Ascending aorta (tissue), 2 donors: ENCODE data around the gene MAGIX. TPM values are rescaled to one million over a fixed set of nuclear protein-coding genes. Genes with fewer than 3 reads are reported as not detected.
A peak's percentile ranks its signal among the peaks of the same experiment; 100 is the strongest.
"Not testable (repeated sequence)": the region's sequence is repeated elsewhere in the genome, so short reads cannot be mapped to it uniquely, and the experiment has no call there.

Experiments used
- DNase-seq, 2 donors: peaks; one replicate each; pipeline ENCODE4 v3.0.0-alpha.2; 2019; ENCODE audit warnings: low spot score in 2 of 2
- H3K27ac ChIP-seq, 2 donors: fragments of 200-600 bp; sonication (generic); one replicate each; pipeline ENCODE4 v1.5.1; 2016 to 2017; ENCODE audit warnings: mild to moderate bottlenecking in 1 of 2
- H3K27me3 ChIP-seq: fragments of 200-600 bp; sonication (generic); one replicate; pipeline ENCODE4 v1.5.1; 2017
- H3K36me3 ChIP-seq, 2 donors: fragments of 200-600 bp; sonication (generic); one replicate each; pipeline ENCODE4 v1.5.1; 2016
- H3K4me1 ChIP-seq, 2 donors: fragments of 200-600 bp; sonication (generic); one replicate each; pipeline ENCODE4 v1.5.1; 2016 to 2017; ENCODE audit warnings: mild to moderate bottlenecking in 1 of 2
- H3K4me3 ChIP-seq, 2 donors: fragments of 200-600 bp; sonication (generic); one replicate each; pipeline ENCODE4 v1.5.1; 2016 to 2017; ENCODE audit warnings: mild to moderate bottlenecking in 1 of 2
- H3K9me3 ChIP-seq, 2 donors: fragments of 200-600 bp; sonication (generic); one replicate each; pipeline ENCODE4 v1.5.1; 2016
- intact Hi-C: fragments of 100-400 bp; cut with DNase I; formaldehyde crosslinking; loops from one replicate; pipeline ENCODE4 v1.15.1; 2023
- total RNA-seq: library from RNA; depleted of rRNA; stranded (reverse); fragments of >200 nt; gene quantifications from one replicate; pipeline ENCODE4 v1.1.0, GENCODE V29; 2016
- TF ChIP-seq, protein P1 (sequence below), 3 experiments: fragments of 200-600 bp in 2 of 3; fragments of 450-650 bp in 1 of 3; sonication (generic) in 2 of 3; IDR thresholded peaks; one replicate each; pipeline ENCODE4 v1.5.1; 2016 to 2019; ENCODE audit warnings: antibody characterized with exemption in 3 of 3, mild to moderate bottlenecking in 1 of 3, moderate library complexity in 1 of 3

The MAGIX gene
- total RNA-seq, 1 donor from 2014 or later: 0.32 TPM

DNA sequence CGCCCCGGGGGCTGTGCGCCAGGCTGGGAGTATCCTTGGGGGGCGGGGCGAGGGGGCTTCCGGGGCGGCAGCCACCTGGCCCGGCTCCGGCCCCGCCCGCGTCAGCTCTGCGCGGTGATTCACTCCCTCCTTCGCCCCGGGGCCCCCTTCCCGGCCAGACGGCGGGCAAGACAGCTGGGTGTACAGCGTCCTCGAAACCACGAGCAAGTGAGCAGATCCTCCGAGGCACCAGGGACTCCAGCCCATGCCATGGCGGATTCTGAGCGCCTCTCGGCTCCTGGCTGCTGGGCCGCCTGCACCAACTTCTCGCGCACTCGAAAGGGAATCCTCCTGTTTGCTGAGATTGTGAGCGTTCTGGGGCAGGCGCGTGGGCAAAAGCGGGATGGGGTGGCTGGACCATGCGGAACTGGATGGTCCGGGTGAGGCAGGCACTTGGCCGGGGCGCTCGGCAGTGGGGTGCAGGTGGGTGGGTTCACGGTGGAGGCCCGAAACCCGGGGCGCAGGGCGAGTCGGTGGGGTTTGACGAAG lies 9.3 kb downstream of the MAGIX start, which contains the start of gene PLP2:
Gene PLP2, plus strand, starts transcription at position 147 of the 528 bp plus-strand sequence. Its CDS starts 103 bp downstream, at position 250.
- TF ChIP-seq, protein P1, sequence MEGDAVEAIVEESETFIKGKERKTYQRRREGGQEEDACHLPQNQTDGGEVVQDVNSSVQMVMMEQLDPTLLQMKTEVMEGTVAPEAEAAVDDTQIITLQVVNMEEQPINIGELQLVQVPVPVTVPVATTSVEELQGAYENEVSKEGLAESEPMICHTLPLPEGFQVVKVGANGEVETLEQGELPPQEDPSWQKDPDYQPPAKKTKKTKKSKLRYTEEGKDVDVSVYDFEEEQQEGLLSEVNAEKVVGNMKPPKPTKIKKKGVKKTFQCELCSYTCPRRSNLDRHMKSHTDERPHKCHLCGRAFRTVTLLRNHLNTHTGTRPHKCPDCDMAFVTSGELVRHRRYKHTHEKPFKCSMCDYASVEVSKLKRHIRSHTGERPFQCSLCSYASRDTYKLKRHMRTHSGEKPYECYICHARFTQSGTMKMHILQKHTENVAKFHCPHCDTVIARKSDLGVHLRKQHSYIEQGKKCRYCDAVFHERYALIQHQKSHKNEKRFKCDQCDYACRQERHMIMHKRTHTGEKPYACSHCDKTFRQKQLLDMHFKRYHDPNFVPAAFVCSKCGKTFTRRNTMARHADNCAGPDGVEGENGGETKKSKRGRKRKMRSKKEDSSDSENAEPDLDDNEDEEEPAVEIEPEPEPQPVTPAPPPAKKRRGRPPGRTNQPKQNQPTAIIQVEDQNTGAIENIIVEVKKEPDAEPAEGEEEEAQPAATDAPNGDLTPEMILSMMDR (IDR thresholded peaks at IDR 0.05): no peak
- Histone ChIP-seq H3K27me3 (no peaks in the 10 kb centered on the region), H3K4me1 (peaks cover 4% of the 10 kb centered on the region in 2 donors), H3K9me3 (no peaks in the 10 kb centered on the region), H3K36me3 (peaks cover 14 to 18% of the 10 kb centered on the region in 2 donors), H3K27ac (peak within 1 kb of the TSS; percentile 88 to 89), H3K4me3 (peak within 1 kb of the TSS; percentile 70 to 72)
- peak in 1 of 2 donors; percentile 85 for DNase-seq
- intact Hi-C loops: no loop called here

DNA sequence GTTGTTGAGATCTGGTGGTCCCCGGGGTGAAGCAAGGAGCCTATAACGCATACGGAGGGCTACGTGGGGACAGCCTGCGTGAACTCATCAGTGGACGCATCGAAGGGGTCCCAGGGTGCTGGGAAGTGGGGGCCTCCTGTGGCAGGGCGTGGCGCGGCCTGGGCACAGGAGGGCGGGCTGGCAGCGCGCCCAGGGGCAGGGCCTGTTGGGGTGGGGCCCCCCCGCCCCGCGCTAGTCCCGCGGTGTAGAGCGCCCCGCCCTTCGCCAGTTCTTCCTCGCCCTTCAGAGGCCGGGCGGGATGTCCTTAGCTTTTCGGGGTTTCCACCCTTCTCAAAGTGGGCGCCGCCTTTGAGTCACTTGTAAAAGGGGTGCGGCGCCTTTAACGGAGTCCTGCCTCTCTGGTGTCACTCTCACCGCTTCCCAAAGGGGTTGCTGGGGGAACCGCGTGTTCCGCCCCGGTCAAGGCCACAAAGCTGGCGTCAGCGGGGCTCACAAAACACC lies 9.8 kb downstream of the MAGIX start:
- Histone ChIP-seq H3K27ac (peak overlapping the region; percentile 88 to 89), H3K4me1 (peaks cover 4% of the 10 kb centered on the region in 2 donors), H3K4me3 (peak overlapping the region; percentile 70 to 72), H3K9me3 (no peaks in the 10 kb centered on the region), H3K36me3 (peaks cover 14 to 18% of the 10 kb centered on the region in 2 donors), H3K27me3 (no peaks in the 10 kb centered on the region)
- intact Hi-C loops: no loop called here
- peak in 1 of 2 donors; percentile 83 for DNase-seq
- TF ChIP-seq, protein P1 (IDR thresholded peaks at IDR 0.05): no peak

DNA sequence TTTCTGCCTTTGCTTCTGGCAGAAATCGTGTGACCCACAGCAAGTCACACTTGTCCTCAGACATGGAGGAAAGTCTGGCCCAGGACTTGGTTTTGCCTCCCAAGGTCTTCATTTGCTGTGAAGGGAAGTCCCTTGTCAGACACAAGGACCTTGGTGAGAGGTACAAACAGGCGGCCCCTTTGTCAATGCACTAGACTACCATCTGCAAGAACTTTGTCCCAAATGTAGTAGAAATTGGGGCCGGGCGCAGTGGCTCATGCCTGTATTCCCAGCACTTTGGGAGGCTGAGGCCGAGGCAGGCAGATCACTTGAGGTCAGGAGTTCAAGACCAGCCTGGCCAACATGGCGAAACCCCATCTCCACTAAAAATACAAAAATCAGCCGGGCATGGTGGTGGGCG lies 11.0 kb downstream of the MAGIX start:
- DNase-seq, intact Hi-C loops, H3K27me3 ChIP-seq, H3K4me1 ChIP-seq, H3K9me3 ChIP-seq: not testable (repeated sequence)
- Histone ChIP-seq H3K27ac (peak overlapping the region; percentile 88 to 89), H3K4me3 (peak overlapping the region in 1 of 2 donors; percentile 72), H3K36me3 (peaks cover 14 to 18% of the 10 kb centered on the region in 2 donors)

DNA sequence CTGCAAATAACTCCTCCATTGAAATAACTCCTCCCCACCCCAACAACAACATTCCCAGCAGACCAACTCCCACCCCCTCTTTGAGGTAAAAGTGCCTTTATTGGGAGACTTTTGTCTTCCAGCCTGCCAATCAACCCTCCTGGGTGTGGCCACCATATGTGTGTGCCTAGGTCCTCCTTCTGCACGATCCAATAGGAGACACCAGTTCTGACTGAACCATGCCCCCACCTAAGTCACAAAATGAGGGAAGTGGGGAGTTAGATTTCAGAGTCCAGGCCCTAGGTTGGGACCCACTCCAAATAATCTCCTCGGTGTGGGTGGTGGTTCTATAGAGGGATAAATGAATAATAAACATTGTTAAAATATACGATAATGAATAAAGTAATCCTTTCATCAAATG lies 12.2 kb downstream of the MAGIX start:
- Histone ChIP-seq H3K4me1 (peaks cover 0 to 4% of the 10 kb centered on the region in 2 donors), H3K27ac (no peak overlapping the region), H3K9me3 (no peaks in the 10 kb centered on the region), H3K4me3 (no peak overlapping the region), H3K36me3 (peaks cover 14 to 18% of the 10 kb centered on the region in 2 donors), H3K27me3 (no peaks in the 10 kb centered on the region)
- intact Hi-C loops: no loop called here
- DNase-seq: no peak
- TF ChIP-seq, protein P1 (IDR thresholded peaks at IDR 0.05): no peak

DNA sequence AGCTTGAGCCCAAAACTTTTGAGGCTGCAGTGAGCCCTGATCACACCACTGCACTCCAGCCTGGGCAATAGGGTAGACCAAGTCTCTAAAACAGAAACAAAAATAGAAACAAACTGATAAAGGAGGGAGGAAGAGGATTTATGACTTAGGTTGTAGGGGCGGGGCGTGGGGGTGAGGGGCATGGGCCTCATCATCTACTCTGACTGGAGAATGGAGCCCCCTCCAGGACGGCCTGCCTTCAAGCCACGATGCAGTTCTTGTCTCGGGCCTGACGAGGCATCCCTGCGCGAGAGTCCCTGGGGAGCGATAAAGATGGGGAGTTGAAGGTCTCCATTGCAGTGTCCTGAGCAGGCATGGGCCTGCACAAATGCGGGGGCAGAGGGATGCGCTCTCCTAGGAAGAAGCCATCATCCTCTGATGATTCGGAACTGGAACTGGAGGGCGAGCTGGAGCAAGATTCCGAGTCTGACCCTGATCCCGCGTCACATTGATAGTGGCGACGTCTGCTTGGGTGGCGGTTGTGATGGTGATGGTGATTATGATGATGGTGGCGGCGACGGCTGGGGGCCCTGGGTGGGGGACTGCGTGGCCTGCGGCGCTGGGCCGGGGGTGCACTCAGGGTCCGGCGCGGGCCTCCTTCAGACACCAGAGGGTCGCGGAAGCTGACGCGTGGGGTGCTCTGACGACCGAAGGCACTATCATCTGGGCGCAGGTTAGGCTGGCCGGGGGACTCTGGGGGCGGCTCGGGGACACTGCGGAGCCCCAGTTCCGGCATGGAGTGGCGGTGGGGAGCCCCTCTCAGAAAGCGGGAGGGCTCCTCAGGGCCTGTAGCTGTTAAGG lies 13.1 kb downstream of the MAGIX start:
- no peak for DNase-seq
- peak overlapping the region in 1 of 2 donors; percentile 31 for H3K27ac ChIP-seq
- H3K9me3 ChIP-seq: no peaks in the 10 kb centered on the region
- H3K36me3 ChIP-seq: peaks cover 14 to 18% of the 10 kb centered on the region in 2 donors
- H3K27me3 ChIP-seq: no peaks in the 10 kb centered on the region
- intact Hi-C loops: no loop called here
- peaks cover 0 to 4% of the 10 kb centered on the region in 2 donors for H3K4me1 ChIP-seq
- no peak overlapping the region for H3K4me3 ChIP-seq
- TF ChIP-seq, protein P1 (IDR thresholded peaks at IDR 0.05): no peak
